ENCODE data around the gene PAGE2B. TPM values are rescaled to one million over a fixed set of nuclear protein-coding genes. Genes with fewer than 3 reads are reported as not detected.
"Not testable (repeated sequence)": the region's sequence is repeated elsewhere in the genome, so short reads cannot be mapped to it uniquely, and the experiment has no call there.

The PAGE2B gene
- polyA plus RNA-seq, 4 donors, result not detected

DNA sequence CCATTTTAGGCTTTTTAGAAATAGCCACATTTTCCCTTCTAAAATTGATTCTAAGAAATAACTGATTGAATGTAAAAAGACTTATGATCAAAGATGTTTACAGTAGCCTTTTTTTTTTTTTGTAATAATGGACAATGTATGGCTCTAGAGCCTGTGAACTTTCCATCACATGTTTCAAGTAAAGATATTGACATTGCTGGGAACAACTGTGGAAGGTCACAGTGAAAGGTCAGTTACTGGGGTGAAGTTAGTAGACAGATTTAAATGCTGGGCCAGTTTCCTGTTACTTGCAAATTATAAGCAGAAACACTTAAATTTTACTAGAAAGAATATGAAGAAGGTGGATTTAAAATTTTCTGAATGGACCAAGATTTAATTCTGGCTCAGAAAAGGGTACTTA, 32.4 kb downstream of the PAGE2B start:
- DNase-seq (ENCODE audit: low read depth in 4 of 4, low spot score in 2 of 4), result no peak

DNA sequence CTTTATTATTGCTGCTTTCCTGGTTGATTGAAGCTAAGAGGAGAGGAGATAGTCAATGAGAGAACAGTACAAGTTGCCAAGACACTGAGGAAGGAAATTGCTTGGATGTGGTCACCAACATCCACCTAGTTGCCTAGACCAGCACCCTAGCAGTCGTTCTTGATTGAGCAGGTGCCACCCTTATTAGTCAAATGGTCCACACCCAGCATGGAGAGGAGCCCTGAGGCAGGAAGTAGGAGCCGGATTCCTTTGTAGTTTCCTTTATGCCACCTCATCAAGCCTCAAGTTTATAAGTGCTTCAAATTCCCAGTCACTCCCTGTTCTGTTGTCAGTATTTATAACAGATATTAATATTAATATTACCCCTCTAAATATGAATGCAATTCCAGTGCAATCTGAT, 33.1 kb downstream of the PAGE2B start:
- no peak for DNase-seq (ENCODE audit: low read depth in 4 of 4, low spot score in 2 of 4)

GRCh38 chrX:55109306-55109705, 34.5 kb downstream of the PAGE2B start:
- no peak for DNase-seq (ENCODE audit: low read depth in 4 of 4, low spot score in 2 of 4)

DNA sequence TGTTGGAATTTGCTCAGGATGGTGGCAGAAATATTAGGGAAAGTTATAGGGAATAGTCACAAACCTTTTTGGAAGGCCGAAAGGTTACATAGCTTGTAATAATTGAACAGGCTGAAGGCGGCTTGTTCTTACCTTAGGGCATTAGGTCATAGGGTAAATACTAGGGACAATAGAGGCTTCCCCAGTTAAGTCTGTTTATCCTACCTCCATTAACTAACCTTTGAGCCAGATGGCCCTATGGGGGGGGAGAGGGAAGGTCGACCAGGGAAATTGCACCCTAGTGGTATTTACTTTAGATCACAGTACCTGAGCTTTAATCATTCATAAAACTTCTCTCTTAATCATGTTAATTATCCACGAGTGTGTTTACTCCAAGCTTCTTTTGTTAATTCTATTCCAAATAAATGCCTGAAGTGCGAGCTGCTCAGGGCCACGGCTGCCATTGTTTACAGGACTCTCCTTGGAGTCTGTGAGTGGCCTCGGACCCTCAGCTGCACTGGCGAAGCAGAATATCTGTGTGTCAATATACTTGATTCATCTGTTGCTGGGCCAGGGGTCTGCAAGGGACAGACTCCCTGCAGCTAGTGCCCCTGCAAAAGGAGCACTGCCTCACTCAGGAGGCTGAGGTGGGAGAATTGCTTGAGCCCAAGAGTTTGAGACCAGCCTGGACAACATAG, 36.9 kb downstream of the PAGE2B start:
- no peak for DNase-seq (ENCODE audit: low read depth in 4 of 4, low spot score in 2 of 4)

DNA sequence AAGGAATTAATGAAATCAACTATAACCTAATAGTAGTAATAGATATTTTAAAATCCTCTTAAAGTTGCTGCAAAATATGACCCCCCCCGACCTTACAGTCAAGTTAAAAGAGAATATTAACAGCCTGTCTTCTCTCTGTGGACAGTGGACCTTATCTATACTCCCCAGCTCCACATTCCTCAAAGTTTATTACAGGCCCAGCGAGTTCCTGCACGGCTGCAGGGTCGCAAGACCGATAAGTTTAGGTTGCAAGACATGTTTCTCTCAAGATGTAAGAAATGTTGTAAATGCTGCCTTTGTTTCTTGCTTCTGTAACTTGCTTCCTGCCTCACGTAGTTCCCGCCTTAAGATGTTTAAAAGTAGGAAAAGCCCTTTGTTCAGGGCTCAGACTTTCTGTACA, 41.8 kb downstream of the PAGE2B start:
- not testable (repeated sequence) for DNase-seq (ENCODE audit: low read depth in 4 of 4, low spot score in 2 of 4)

DNA sequence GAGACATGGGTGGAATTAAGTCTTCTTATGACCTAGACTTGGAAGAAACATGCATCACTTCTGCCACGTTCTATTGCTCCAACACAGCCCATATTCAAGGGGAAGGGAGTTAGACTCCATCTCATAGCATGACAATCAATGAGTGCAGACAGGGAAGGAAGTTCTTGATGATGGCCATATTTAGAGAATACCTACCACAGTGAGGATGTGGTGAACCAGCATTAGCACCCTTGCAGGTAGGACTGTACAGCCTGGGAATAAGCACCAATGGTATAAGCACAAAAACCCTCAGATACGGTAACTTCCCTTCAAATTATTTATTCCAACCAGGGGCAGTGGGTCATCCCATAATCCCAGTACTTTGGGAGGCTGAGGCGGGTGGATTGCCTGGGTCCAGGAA, 43.7 kb downstream of the PAGE2B start:
- no peak for DNase-seq (ENCODE audit: low read depth in 4 of 4, low spot score in 2 of 4)

GRCh38 chrX:55119271-55119670, 44.4 kb downstream of the PAGE2B start:
- no peak for DNase-seq (ENCODE audit: low read depth in 4 of 4, low spot score in 2 of 4)

DNA sequence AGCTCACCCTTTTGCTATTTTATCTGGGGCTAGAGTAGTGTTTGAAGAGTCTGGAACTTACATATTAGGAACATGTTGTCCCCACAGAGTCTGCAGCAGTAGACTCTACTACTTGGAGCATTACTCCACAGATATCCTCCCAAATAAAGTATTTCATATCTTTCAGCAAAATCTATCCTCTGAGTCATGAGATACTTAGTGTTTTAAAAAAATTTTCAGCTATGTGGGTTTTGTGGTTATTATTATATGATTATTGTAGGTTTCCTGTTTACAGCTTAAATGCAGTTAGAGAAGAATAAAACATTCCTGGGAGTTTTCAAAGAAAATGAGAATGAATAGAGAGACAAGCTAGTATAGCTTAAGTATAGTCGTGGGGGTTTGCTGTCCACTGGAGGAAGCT, 44.9 kb downstream of the PAGE2B start:
- no peak for DNase-seq (ENCODE audit: low read depth in 4 of 4, low spot score in 2 of 4)

- DNase-seq (ENCODE audit: low read depth in 4 of 4, low spot score in 2 of 4), result no peak
Observed at GRCh38 chrX:55120761-55121358, 46.0 kb downstream of the PAGE2B start.

- no peak for DNase-seq (ENCODE audit: low read depth in 4 of 4, low spot score in 2 of 4)
Observed at GRCh38 chrX:55123900-55124299, 49.1 kb downstream of the PAGE2B start.

DNA sequence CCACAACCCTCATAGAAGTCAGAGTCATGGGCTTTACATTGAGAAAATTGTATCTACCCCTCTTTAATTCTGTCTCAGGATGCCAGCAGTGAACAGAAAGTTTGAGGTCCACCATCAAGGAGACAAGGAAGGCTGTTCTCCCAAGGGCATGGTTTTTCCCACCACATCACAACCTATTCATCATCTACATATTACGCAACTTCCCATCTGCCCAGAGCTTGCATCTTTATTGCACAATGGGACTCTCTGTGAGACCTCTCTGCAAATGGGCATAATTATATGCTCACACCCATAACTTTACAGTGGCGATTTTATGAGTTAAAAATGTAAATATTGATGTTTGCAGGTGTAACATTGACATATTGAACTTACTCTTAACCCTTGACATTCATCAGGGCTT, 52.9 kb downstream of the PAGE2B start:
- no peak for DNase-seq (ENCODE audit: low read depth in 4 of 4, low spot score in 2 of 4)

Other genes with a start within 250 kb of the PAGE2B start
- gene TRO, start 154.2 kb upstream of the PAGE2B start, polyA plus RNA-seq (ENCODE audit: insufficient read length in 4 of 4), result 100 to 1,000 TPM in 2 of 4 donors, 10 to 100 TPM in 2; 92.3 to 142 (median 115) TPM
- under 1 TPM; 0.43 to 0.72 (median 0.63) TPM for gene PFKFB1, start 80.8 kb upstream of the PAGE2B start, polyA plus RNA-seq (ENCODE audit: insufficient read length in 4 of 4)
- 10 to 100 TPM; 15.7 to 18.7 (median 16.5) TPM for gene APEX2, start 74.7 kb upstream of the PAGE2B start, polyA plus RNA-seq (ENCODE audit: insufficient read length in 4 of 4)
- 10 to 100 TPM in 3 of 4 donors, 1 to 10 TPM in 1; 9.3 to 34.8 (median 11.7) TPM for gene ALAS2, start 44.1 kb upstream of the PAGE2B start, polyA plus RNA-seq (ENCODE audit: insufficient read length in 4 of 4)
- not detected for gene PAGE2, start 14.0 kb downstream of the PAGE2B start, polyA plus RNA-seq (ENCODE audit: insufficient read length in 4 of 4)
- not detected for gene PAGE5, start 145.3 kb downstream of the PAGE2B start, polyA plus RNA-seq (ENCODE audit: insufficient read length in 4 of 4)
- gene PAGE3, start 189.9 kb downstream of the PAGE2B start, polyA plus RNA-seq (ENCODE audit: insufficient read length in 4 of 4), result not detected